Measurements from ENCODE around the gene HAL. TPM values are rescaled to one million over a fixed set of nuclear protein-coding genes. Genes with fewer than 3 reads are reported as not detected.

HAL gene
- total and polyA plus RNA-seq, 2 of the 13 experiments (the other 11 are each of a cell fraction or from before 2014, with no cell fraction given), result 0.89 to 37.8 TPM

DNA sequence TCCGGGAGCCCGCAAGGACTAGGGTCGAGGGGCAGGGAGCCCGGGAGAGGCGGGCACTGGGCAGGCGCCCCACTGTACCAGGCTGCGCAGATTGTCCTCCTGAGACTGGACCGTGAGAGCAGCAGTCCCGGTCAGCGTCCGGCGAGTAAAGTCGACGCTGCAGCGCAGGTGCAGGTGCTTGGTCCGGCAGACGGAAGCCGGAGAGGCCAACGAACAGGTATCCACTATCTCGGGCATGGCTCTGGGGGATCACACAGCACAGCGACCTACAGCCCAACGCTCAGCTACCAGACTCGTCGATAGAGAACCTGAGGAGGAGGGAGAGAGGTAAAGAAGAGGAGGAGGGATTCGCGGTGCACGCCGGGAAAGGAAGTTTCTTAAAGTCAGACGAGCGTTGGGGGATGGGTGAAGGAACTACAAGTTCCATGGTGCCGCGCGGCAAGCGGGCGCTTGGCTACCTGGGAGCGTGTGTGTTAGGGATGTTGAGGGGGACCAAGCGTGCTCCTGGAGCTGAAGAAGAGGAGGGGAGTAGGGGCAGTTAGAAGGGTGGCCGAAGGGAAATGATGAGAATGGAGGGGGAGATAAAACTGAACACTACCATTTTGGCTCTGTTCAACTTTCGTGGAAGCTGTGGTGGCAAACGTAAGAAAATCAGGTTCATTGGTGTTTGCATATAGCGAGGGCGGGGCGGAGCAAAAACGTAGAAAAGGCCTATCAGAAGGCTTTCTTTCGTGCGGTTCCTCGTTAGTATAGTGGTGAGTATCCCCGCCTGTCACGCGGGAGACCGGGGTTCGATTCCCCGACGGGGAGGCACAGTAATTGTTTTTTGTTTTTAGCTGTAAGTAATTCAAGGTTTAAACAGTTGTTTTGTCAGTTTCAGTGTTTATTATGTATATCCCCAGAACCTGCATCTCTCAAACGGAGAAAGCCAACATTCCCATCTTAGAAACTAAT, 39.4 kb upstream of the HAL start, which contains the start of gene LTA4H (continued):
- TF ChIP-seq, protein P1, sequence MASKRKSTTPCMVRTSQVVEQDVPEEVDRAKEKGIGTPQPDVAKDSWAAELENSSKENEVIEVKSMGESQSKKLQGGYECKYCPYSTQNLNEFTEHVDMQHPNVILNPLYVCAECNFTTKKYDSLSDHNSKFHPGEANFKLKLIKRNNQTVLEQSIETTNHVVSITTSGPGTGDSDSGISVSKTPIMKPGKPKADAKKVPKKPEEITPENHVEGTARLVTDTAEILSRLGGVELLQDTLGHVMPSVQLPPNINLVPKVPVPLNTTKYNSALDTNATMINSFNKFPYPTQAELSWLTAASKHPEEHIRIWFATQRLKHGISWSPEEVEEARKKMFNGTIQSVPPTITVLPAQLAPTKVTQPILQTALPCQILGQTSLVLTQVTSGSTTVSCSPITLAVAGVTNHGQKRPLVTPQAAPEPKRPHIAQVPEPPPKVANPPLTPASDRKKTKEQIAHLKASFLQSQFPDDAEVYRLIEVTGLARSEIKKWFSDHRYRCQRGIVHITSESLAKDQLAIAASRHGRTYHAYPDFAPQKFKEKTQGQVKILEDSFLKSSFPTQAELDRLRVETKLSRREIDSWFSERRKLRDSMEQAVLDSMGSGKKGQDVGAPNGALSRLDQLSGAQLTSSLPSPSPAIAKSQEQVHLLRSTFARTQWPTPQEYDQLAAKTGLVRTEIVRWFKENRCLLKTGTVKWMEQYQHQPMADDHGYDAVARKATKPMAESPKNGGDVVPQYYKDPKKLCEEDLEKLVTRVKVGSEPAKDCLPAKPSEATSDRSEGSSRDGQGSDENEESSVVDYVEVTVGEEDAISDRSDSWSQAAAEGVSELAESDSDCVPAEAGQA (IDR thresholded peaks at IDR 0.05; ENCODE audit: low read depth), result no peak
- TF ChIP-seq, protein P1 (CRISPR knock-in tag; IDR thresholded peaks at IDR 0.05; ENCODE audit: borderline replicate concordance), result no peak
- TF ChIP-seq ZNF292 (CRISPR knock-in tag; IDR thresholded peaks at IDR 0.05; ENCODE audit: borderline replicate concordance, low read depth) (peak; percentile 83), ZNF549 (CRISPR knock-in tag; IDR thresholded peaks at IDR 0.05) (no peak), GATA4 (IDR thresholded peaks at IDR 0.05; ENCODE audit: borderline replicate concordance, low read depth) (peak; percentile 88), SRSF1 (optimal IDR thresholded peaks at IDR 0.05; ENCODE audit: low read depth, low read length) (no peak), ZNF230 (CRISPR knock-in tag; IDR thresholded peaks at IDR 0.05) (no peak), NFKBIZ (CRISPR knock-in tag; IDR thresholded peaks at IDR 0.05) (peak; percentile 20; the same call in 1 of the 2 replicates), REPIN1 (CRISPR knock-in tag; IDR thresholded peaks at IDR 0.05; ENCODE audit: borderline replicate concordance, low read depth) (peak; percentile 74; the same call in 1 of the 2 replicates), SATB2 (CRISPR knock-in tag; IDR thresholded peaks at IDR 0.05) (no peak)
- TF ChIP-seq, protein P2, sequence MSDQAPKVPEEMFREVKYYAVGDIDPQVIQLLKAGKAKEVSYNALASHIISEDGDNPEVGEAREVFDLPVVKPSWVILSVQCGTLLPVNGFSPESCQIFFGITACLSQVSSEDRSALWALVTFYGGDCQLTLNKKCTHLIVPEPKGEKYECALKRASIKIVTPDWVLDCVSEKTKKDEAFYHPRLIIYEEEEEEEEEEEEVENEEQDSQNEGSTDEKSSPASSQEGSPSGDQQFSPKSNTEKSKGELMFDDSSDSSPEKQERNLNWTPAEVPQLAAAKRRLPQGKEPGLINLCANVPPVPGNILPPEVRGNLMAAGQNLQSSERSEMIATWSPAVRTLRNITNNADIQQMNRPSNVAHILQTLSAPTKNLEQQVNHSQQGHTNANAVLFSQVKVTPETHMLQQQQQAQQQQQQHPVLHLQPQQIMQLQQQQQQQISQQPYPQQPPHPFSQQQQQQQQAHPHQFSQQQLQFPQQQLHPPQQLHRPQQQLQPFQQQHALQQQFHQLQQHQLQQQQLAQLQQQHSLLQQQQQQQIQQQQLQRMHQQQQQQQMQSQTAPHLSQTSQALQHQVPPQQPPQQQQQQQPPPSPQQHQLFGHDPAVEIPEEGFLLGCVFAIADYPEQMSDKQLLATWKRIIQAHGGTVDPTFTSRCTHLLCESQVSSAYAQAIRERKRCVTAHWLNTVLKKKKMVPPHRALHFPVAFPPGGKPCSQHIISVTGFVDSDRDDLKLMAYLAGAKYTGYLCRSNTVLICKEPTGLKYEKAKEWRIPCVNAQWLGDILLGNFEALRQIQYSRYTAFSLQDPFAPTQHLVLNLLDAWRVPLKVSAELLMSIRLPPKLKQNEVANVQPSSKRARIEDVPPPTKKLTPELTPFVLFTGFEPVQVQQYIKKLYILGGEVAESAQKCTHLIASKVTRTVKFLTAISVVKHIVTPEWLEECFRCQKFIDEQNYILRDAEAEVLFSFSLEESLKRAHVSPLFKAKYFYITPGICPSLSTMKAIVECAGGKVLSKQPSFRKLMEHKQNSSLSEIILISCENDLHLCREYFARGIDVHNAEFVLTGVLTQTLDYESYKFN (CRISPR knock-in tag; conservative IDR thresholded peaks at IDR 0.05), result 0 out of 2 replicates have a peak, but pooled peaks have one; percentile 26
- TF ChIP-seq, protein P3, sequence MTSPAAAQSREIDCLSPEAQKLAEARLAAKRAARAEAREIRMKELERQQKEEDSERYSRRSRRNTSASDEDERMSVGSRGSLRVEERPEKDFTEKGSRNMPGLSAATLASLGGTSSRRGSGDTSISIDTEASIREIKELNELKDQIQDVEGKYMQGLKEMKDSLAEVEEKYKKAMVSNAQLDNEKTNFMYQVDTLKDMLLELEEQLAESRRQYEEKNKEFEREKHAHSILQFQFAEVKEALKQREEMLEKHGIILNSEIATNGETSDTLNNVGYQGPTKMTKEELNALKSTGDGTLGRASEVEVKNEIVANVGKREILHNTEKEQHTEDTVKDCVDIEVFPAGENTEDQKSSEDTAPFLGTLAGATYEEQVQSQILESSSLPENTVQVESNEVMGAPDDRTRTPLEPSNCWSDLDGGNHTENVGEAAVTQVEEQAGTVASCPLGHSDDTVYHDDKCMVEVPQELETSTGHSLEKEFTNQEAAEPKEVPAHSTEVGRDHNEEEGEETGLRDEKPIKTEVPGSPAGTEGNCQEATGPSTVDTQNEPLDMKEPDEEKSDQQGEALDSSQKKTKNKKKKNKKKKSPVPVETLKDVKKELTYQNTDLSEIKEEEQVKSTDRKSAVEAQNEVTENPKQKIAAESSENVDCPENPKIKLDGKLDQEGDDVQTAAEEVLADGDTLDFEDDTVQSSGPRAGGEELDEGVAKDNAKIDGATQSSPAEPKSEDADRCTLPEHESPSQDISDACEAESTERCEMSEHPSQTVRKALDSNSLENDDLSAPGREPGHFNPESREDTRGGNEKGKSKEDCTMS (CRISPR knock-in tag; conservative IDR thresholded peaks at IDR 0.05), result no peak
- TF ChIP-seq, protein P4, sequence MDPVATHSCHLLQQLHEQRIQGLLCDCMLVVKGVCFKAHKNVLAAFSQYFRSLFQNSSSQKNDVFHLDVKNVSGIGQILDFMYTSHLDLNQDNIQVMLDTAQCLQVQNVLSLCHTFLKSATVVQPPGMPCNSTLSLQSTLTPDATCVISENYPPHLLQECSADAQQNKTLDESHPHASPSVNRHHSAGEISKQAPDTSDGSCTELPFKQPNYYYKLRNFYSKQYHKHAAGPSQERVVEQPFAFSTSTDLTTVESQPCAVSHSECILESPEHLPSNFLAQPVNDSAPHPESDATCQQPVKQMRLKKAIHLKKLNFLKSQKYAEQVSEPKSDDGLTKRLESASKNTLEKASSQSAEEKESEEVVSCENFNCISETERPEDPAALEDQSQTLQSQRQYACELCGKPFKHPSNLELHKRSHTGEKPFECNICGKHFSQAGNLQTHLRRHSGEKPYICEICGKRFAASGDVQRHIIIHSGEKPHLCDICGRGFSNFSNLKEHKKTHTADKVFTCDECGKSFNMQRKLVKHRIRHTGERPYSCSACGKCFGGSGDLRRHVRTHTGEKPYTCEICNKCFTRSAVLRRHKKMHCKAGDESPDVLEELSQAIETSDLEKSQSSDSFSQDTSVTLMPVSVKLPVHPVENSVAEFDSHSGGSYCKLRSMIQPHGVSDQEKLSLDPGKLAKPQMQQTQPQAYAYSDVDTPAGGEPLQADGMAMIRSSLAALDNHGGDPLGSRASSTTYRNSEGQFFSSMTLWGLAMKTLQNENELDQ (CRISPR knock-in tag; IDR thresholded peaks at IDR 0.05; ENCODE audit: borderline replicate concordance), result no peak
